Testis (tissue), 2 donors: Measurements from ENCODE around the gene ZNF136.

Source experiments
- POLR2A ChIP-seq: fragments of 450-650 bp; IDR thresholded peaks from one replicate; pipeline ENCODE4 v1.6.1; 2017; ENCODE audit warnings: antibody characterized with exemption, mild to moderate bottlenecking, moderate library complexity
- TF ChIP-seq, protein P1 (sequence below), 3 experiments: fragments of 450-650 bp in 2 of 3; fragments of 200-600 bp in 1 of 3; sonication (generic) in 1 of 3; IDR thresholded peaks; one replicate each; pipeline ENCODE4 v1.5.1; 2016 to 2019; ENCODE audit warnings: antibody characterized with exemption in 3 of 3, mild to moderate bottlenecking in 2 of 3, moderate library complexity in 1 of 3

DNA sequence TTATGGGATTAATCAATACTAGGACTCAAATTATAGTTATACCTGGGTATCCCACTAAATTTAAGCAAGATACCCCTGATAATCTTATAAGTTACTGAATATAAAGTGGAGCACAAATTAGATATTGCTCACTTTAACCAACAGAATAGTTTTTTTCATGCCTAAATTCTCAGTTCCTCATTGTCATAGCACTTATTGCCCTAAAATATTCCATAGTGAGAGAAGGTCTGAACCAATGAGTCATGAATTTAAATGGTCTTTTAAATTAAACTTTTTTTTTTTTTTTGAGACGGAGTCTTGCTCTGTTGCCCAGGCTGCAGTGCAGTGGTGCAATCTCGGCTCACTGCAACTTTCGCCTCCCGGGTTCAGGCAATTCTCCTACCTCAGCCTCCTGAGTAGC is 42.4 kb downstream of the ZNF136 start:
- TF ChIP-seq, protein P1, sequence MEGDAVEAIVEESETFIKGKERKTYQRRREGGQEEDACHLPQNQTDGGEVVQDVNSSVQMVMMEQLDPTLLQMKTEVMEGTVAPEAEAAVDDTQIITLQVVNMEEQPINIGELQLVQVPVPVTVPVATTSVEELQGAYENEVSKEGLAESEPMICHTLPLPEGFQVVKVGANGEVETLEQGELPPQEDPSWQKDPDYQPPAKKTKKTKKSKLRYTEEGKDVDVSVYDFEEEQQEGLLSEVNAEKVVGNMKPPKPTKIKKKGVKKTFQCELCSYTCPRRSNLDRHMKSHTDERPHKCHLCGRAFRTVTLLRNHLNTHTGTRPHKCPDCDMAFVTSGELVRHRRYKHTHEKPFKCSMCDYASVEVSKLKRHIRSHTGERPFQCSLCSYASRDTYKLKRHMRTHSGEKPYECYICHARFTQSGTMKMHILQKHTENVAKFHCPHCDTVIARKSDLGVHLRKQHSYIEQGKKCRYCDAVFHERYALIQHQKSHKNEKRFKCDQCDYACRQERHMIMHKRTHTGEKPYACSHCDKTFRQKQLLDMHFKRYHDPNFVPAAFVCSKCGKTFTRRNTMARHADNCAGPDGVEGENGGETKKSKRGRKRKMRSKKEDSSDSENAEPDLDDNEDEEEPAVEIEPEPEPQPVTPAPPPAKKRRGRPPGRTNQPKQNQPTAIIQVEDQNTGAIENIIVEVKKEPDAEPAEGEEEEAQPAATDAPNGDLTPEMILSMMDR (IDR thresholded peaks at IDR 0.05), result no peak
- TF ChIP-seq POLR2A, result no peak
